ENCODE data around the gene SRMS. TPM values are rescaled to one million over a fixed set of nuclear protein-coding genes. Genes with fewer than 3 reads are reported as not detected.

Gene SRMS
- total and polyA plus RNA-seq, 2 of the 13 experiments (the other 11 are each of a cell fraction or from before 2014, with no cell fraction given), result not detected

DNA sequence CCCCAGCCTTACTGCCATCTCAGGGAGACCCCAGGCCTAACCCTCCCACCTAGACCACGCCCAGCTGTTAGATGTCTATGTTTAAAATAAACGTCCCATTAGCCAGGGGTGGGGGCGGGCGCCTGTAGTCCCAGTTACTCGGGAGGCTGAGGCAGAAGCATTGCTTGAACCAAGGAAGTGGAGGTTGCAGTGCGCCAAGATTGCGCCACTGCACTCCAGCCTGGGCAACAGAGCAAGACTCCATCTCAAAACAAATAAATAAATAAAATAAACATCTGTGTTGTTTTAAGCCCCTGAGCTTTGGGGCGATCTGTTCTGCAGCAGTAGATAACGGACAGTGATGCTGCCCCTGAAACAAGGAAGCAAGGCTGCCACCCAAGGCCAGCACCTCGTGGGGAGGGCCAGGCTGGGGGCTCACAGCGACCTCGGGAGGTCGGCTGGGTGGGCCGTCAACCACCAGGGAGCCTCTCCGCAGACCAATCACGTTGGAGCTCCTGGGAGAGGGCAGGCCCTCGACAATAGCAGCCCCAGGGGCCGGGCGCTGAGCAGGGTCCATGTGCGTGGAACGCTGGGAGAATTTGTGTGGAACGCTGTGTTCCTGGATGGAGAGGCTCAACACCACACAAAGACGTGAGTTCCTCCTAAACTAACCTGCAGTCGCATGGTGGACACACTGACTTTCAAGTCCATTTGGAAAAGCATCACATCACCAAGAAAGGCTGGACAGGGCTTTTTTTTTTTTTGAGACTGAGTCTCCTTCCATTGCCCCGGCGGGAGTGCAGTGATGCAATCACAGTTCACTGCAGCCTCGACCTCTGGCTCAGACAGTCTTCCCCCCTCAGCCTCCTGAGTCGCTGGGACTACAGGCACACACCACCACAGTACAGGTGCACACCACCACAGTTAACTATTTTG is 27.5 kb upstream of the SRMS start (continued):
- TF ChIP-seq, protein P1, sequence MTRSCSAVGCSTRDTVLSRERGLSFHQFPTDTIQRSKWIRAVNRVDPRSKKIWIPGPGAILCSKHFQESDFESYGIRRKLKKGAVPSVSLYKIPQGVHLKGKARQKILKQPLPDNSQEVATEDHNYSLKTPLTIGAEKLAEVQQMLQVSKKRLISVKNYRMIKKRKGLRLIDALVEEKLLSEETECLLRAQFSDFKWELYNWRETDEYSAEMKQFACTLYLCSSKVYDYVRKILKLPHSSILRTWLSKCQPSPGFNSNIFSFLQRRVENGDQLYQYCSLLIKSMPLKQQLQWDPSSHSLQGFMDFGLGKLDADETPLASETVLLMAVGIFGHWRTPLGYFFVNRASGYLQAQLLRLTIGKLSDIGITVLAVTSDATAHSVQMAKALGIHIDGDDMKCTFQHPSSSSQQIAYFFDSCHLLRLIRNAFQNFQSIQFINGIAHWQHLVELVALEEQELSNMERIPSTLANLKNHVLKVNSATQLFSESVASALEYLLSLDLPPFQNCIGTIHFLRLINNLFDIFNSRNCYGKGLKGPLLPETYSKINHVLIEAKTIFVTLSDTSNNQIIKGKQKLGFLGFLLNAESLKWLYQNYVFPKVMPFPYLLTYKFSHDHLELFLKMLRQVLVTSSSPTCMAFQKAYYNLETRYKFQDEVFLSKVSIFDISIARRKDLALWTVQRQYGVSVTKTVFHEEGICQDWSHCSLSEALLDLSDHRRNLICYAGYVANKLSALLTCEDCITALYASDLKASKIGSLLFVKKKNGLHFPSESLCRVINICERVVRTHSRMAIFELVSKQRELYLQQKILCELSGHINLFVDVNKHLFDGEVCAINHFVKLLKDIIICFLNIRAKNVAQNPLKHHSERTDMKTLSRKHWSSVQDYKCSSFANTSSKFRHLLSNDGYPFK (CRISPR knock-in tag; IDR thresholded peaks at IDR 0.05; ENCODE audit: borderline replicate concordance), result peak; percentile 56; the same call in 1 of the 2 replicates
- no peak for TF ChIP-seq HNRNPK (IDR thresholded peaks at IDR 0.05; ENCODE audit: low read depth, low read length, poor library complexity, severe bottlenecking)
- TF ChIP-seq ZNF781 (CRISPR knock-in tag; IDR thresholded peaks at IDR 0.05; ENCODE audit: borderline replicate concordance, not compliant biosample characterization), result peak; percentile 50
- TF ChIP-seq ZNF558 (CRISPR knock-in tag; IDR thresholded peaks at IDR 0.05; ENCODE audit: borderline replicate concordance), result no peak
- TF ChIP-seq MAFK (conservative IDR thresholded peaks at IDR 0.05 in 1 of 2, IDR thresholded peaks at IDR 0.05 in 1 of 2; ENCODE audit: low read length in 2 of 2), result no peak
- peak; percentile 83 for TF ChIP-seq KAT8 (CRISPR knock-in tag; IDR thresholded peaks at IDR 0.05)
- TF ChIP-seq ZNF747 (CRISPR knock-in tag; IDR thresholded peaks at IDR 0.05; ENCODE audit: borderline replicate concordance), result no peak
- no peak for TF ChIP-seq STAG1 (CRISPR knock-in tag; IDR thresholded peaks at IDR 0.05)
- no peak for TF ChIP-seq ZNF264 (CRISPR knock-in tag; IDR thresholded peaks at IDR 0.05)
- TF ChIP-seq SYNCRIP (IDR thresholded peaks at IDR 0.05; ENCODE audit: insufficient read depth, low read depth, low read length), result no peak
- TF ChIP-seq HBP1 (CRISPR knock-in tag; IDR thresholded peaks at IDR 0.05; ENCODE audit: low read depth), result no peak
- peak; percentile 18 for TF ChIP-seq XRCC5 (optimal IDR thresholded peaks at IDR 0.05; ENCODE audit: low read length)
- TF ChIP-seq ZHX1 (CRISPR knock-in tag; IDR thresholded peaks at IDR 0.05; ENCODE audit: low read depth), result no peak
